OCI-LY7 (cell line): ENCODE data around the gene VPS26C. TPM values are rescaled to one million over a fixed set of nuclear protein-coding genes. Genes with fewer than 3 reads are reported as not detected.

Experiments used
- BruUV-seq: library from RNA; stranded (reverse); fragments of 400-500 nt; replicated peaks from 2 replicates; lab custom pipeline; 2021; lab: Mats Ljungman, UMichigan
- CTCF ChIA-PET: fragments of 300-600 bp; sonication (Branson Sonifier 250); formaldehyde crosslinking; loops from one replicate; lab custom pipeline; 2022; ENCODE audit warnings: antibody characterized with exemption; ENCODE audit not compliant: unreplicated experiment; lab: Charles Lee
- POLR2A ChIA-PET: fragments of 300-600 bp; sonication (Branson Sonifier 250); formaldehyde crosslinking; loops from one replicate; lab custom pipeline; 2022; ENCODE audit warnings: antibody characterized with exemption; lab: Charles Lee
- DNase-seq: peaks from one replicate; pipeline ENCODE4 v3.0.0-alpha.2; 2015; ENCODE audit warnings: low spot score
- H2AFZ ChIP-seq: fragments of 200-600 bp; sonication (generic), shearing (Covaris generic); 2 replicates; pipeline ENCODE4 v1.6.1; 2014; ENCODE audit warnings: mild to moderate bottlenecking, antibody characterized with exemption, low read length, moderate library complexity
- H3K27ac ChIP-seq: fragments of 200-600 bp; sonication (generic); 2 replicates; pipeline ENCODE4 v1.5.1; 2014; ENCODE audit warnings: mixed run types, low read depth, mild to moderate bottlenecking, moderate library complexity, low read length, inconsistent platforms; ENCODE audit not compliant: poor library complexity, severe bottlenecking
- H3K36me3 ChIP-seq: fragments of 200-600 bp; sonication (generic); 2 replicates; pipeline ENCODE4 v1.6.1; 2014; ENCODE audit warnings: mild to moderate bottlenecking, antibody characterized with exemption, low read length, moderate library complexity, mixed read lengths; ENCODE audit not compliant: insufficient read depth
- H3K4me1 ChIP-seq: fragments of 200-600 bp; sonication (generic); 2 replicates; pipeline ENCODE4 v1.5.1; 2014; ENCODE audit warnings: mild to moderate bottlenecking, low read length; ENCODE audit not compliant: insufficient read depth, poor library complexity, severe bottlenecking
- H3K4me2 ChIP-seq: fragments of 200-600 bp; sonication (generic); 2 replicates; pipeline ENCODE4 v1.6.1; 2014; ENCODE audit warnings: mild to moderate bottlenecking, low read length
- H3K4me3 ChIP-seq: fragments of 200-600 bp; sonication (generic); 2 replicates; pipeline ENCODE4 v1.5.1; 2014; ENCODE audit warnings: mild to moderate bottlenecking, low read depth, low read length; ENCODE audit not compliant: poor library complexity, severe bottlenecking
- H3K79me2 ChIP-seq: fragments of 200-600 bp; sonication (generic); 2 replicates; pipeline ENCODE4 v1.6.1; 2016; ENCODE audit warnings: low read depth, mild to moderate bottlenecking, low read length, moderate library complexity, mixed read lengths; ENCODE audit not compliant: insufficient read depth
- H3K9me2 ChIP-seq: fragments of 200-600 bp; sonication (generic); 2 replicates; pipeline ENCODE4 v1.6.1; 2016; ENCODE audit warnings: mild to moderate bottlenecking, low read length, mixed read lengths; ENCODE audit not compliant: insufficient read depth
- H3K9me3 ChIP-seq: fragments of 200-600 bp; sonication (generic); 2 replicates; pipeline ENCODE4 v1.6.1; 2014; ENCODE audit warnings: mild to moderate bottlenecking, mixed run types, low read length, mixed read lengths
- H4K20me1 ChIP-seq: fragments of 200-600 bp; sonication (generic); 2 replicates; pipeline ENCODE4 v1.6.1; 2014; ENCODE audit warnings: mild to moderate bottlenecking, antibody characterized with exemption, low read length, moderate library complexity, mixed read lengths; ENCODE audit not compliant: insufficient read depth
- CTCF ChIP-seq: fragments of 200-600 bp; sonication (generic); conservative IDR thresholded peaks from 2 replicates; pipeline ENCODE4 v1.5.1; 2014; ENCODE audit warnings: mild to moderate bottlenecking, antibody characterized with exemption, low read length, moderate library complexity, mixed read lengths
- EZH2phosphoT487 ChIP-seq: fragments of 200-600 bp; sonication (generic); IDR thresholded peaks from 2 replicates; pipeline ENCODE4 v1.6.1; 2018; ENCODE audit warnings: low read depth, borderline replicate concordance, mild to moderate bottlenecking, mixed run types, antibody characterized with exemption, low read length, moderate library complexity, mixed read lengths
- intact Hi-C: fragments of 100-400 bp; cut with micrococcal nuclease; formaldehyde crosslinking; loops from one replicate; pipeline ENCODE4 v1.10.0; 2022; ENCODE audit not compliant: unreplicated experiment
- total RNA-seq, 2 experiments: library from RNA; depleted of rRNA in 1 of 2; stranded (reverse); fragments of >200 nt in 1 of 2; shearing (Covaris generic) in 1 of 2; gene quantifications; 2 replicates each; pipeline ENCODE4 v1.2.3, GENCODE V29; 2014 to 2022

Gene VPS26C
- total RNA-seq, 2 experiments from 2014 or later, result 33.0 to 46.7 TPM

GRCh38 chr21:37248298-37248697 is 18.8 kb downstream of the VPS26C start:
- Histone ChIP-seq H3K4me3 (no peak overlapping the region), H3K27ac (no peak overlapping the region), H3K36me3 (peaks cover 10% of the 10 kb centered on the region; the same call in 1 of the 2 replicates), H3K4me1 (no peaks in the 10 kb centered on the region), H3K79me2 (peaks cover 87% of the 10 kb centered on the region), H2AFZ (no peak overlapping the region), H3K4me2 (no peak overlapping the region), H3K9me2 (no peaks in the 10 kb centered on the region), H4K20me1 (peaks cover 22% of the 10 kb centered on the region; the same call in 1 of the 2 replicates), H3K9me3 (no peaks in the 10 kb centered on the region)
- POLR2A ChIA-PET, result interaction anchor here (1.7 kb wide), 1 partner anchor 18 kb away, joined by 5 read pairs; no protein-coding TSS in a partner anchor
- intact Hi-C loops, result no loop called here
- TF ChIP-seq CTCF (no peak), EZH2phosphoT487 (no peak)
- no peak for DNase-seq
- no TSS peak for BruUV-seq
- CTCF ChIA-PET, result no interaction called here

- H4K20me1 ChIP-seq, result peaks cover 11% of the 10 kb centered on the region; the same call in 1 of the 2 replicates
- BruUV-seq, result no TSS peak
- H3K36me3 ChIP-seq, result peaks cover 28% of the 10 kb centered on the region
- H3K9me3 ChIP-seq, result no peaks in the 10 kb centered on the region
- H3K4me3 ChIP-seq, result no peak overlapping the region
- H3K9me2 ChIP-seq, result no peaks in the 10 kb centered on the region
- H3K27ac ChIP-seq, result no peak overlapping the region
- DNase-seq, result no peak
- peaks cover 75% of the 10 kb centered on the region for H3K79me2 ChIP-seq
- no peak overlapping the region for H3K4me2 ChIP-seq
- ChIA-PET POLR2A (interaction anchor here (1.1 kb wide), 1 partner anchor 9 kb away, joined by 5 read pairs; no protein-coding TSS in a partner anchor), CTCF (no interaction called here)
- intact Hi-C loops, result no loop called here
- TF ChIP-seq EZH2phosphoT487 (no peak), CTCF (no peak)
- H2AFZ ChIP-seq, result no peak overlapping the region
- H3K4me1 ChIP-seq, result no peaks in the 10 kb centered on the region
Observed at GRCh38 chr21:37245151-37245550, 22.0 kb downstream of the VPS26C start.

- Histone ChIP-seq H3K4me3 (no peak overlapping the region), H3K79me2 (peaks cover 70% of the 10 kb centered on the region), H3K27ac (no peak overlapping the region), H2AFZ (no peak overlapping the region), H3K9me3 (no peaks in the 10 kb centered on the region), H3K9me2 (no peaks in the 10 kb centered on the region), H4K20me1 (peaks cover 11% of the 10 kb centered on the region; the same call in 1 of the 2 replicates), H3K4me1 (no peaks in the 10 kb centered on the region), H3K4me2 (no peak overlapping the region), H3K36me3 (peaks cover 34% of the 10 kb centered on the region)
- intact Hi-C loops, result no loop called here
- ChIA-PET CTCF (no interaction called here), POLR2A (no interaction called here)
- DNase-seq, result no peak
- BruUV-seq, result no TSS peak
- TF ChIP-seq CTCF, result no peak
- TF ChIP-seq EZH2phosphoT487, result no peak
Observed at GRCh38 chr21:37244501-37245095, 22.5 kb downstream of the VPS26C start.
